Measurements from ENCODE around the gene KLHL35.

Gene KLHL35

GRCh38 chr11:75441804-75442132 is 8.8 kb upstream of the KLHL35 start:
- in situ Hi-C loops (cut with MboI; ENCODE audit: low sequenced_read_pairs, unreplicated experiment) = no loop called here
- TF ChIP-seq CTCF (IDR thresholded peaks at IDR 0.05; ENCODE audit: borderline replicate concordance, control extremely low read depth, extremely low read depth, insufficient read depth, missing control alignments) = no peak
- no peak for DNase-seq (ENCODE audit: low spot score)

GRCh38 chr11:75440960-75441803 is 8.2 kb upstream of the KLHL35 start:
- no peak for DNase-seq (ENCODE audit: low spot score)
- in situ Hi-C loops (cut with MboI; ENCODE audit: low sequenced_read_pairs, unreplicated experiment) = no loop called here
- no peak for TF ChIP-seq CTCF (IDR thresholded peaks at IDR 0.05; ENCODE audit: borderline replicate concordance, control extremely low read depth, extremely low read depth, insufficient read depth, missing control alignments)

DNA sequence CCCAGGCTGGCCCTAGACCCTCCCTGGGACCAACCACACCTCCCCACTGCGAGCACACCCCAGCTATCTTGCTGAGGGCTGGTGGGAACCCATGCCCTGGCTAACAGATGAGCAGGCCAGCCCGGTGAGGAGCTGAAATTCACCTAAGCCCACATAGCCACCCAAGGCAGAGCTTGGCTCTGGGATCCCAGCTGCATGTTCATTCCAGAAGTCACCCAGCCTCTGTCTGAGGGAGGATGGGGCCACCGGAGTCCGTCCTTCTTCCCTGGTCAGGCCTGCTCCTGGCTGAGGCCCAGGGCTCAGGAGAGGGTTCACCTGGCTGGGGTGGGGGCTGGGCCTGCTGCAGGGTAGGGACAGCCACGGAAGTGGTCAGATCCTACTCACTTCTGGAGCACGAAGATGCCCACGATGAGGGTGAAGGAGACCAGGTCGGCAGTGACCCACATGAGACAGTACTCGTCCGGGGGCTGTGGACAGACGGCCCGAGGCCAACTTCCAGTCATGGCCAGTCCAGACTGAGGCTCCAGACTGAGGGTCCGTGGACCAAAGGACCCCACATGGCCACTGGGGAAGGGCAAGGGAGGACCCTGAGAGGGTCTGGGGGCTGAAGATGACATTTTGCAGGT is 6.6 kb upstream of the KLHL35 start:
- in situ Hi-C loops (cut with MboI; ENCODE audit: low sequenced_read_pairs, unreplicated experiment) = no loop called here
- DNase-seq (ENCODE audit: low spot score) = no peak
- TF ChIP-seq CTCF (IDR thresholded peaks at IDR 0.05; ENCODE audit: borderline replicate concordance, control extremely low read depth, extremely low read depth, insufficient read depth, missing control alignments) = no peak

DNA sequence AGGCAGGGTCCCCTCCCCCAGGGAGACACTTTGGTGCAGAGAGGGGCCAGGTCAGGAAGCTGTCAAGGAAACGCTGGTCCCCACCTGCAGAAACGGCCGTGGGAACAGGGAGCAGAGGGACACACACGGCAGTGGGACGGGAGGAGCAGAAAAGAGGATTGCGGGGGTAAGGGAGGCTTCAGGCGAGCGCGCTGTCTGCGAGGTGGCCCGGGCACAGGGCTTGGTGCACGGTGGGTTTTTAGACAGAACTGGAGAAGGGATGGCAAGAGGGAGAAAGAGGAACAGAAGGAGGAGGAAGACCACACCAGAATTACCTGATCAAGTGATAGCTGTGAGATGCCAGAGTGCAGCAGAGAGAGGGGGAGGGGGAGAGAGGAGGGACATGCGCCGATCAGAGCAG is 6.0 kb upstream of the KLHL35 start:
- TF ChIP-seq CTCF (IDR thresholded peaks at IDR 0.05; ENCODE audit: borderline replicate concordance, control extremely low read depth, extremely low read depth, insufficient read depth, missing control alignments) = no peak
- DNase-seq (ENCODE audit: low spot score) = no peak
- in situ Hi-C loops (cut with MboI; ENCODE audit: low sequenced_read_pairs, unreplicated experiment) = no loop called here

- in situ Hi-C loops (cut with MboI; ENCODE audit: low sequenced_read_pairs, unreplicated experiment) = no loop called here
- DNase-seq (ENCODE audit: low spot score) = no peak
- TF ChIP-seq CTCF (IDR thresholded peaks at IDR 0.05; ENCODE audit: borderline replicate concordance, control extremely low read depth, extremely low read depth, insufficient read depth, missing control alignments) = no peak
These were observed 5.1 kb upstream of the KLHL35 start for GRCh38 chr11:75437966-75438659.

DNA sequence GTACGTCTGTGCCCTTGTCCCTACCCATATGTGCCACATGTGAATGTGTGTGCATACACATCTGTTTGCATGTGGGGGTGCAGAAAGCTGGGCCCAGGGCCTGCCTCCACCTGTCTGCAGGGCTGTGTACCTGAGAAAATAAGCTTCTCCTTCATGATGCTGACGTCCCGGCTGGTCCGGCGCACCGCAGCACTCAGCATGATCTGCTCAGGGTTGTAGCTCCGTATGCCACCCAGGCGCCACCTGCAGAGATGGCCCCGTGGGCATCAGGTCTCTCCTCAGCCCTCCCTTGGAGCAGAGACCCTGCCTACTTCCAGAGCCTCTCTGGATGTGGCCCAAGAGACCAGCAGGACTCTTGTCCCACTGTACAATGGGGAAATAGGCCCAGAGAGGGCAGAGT is 3.8 kb upstream of the KLHL35 start:
- no peak for DNase-seq (ENCODE audit: low spot score)
- in situ Hi-C loops (cut with MboI; ENCODE audit: low sequenced_read_pairs, unreplicated experiment) = no loop called here
- TF ChIP-seq CTCF (IDR thresholded peaks at IDR 0.05; ENCODE audit: borderline replicate concordance, control extremely low read depth, extremely low read depth, insufficient read depth, missing control alignments) = no peak

All from GM13976 (cell line).